Upper lobe of left lung (tissue), 6 donors: Measurements from ENCODE around the gene ZNF865. TPM values are rescaled to one million over a fixed set of nuclear protein-coding genes. Genes with fewer than 3 reads are reported as not detected.
A peak's percentile ranks its signal among the peaks of the same experiment; 100 is the strongest.

Experiments
- ATAC-seq, 2 donors: fragments of 200-7000 bp; cut with Tn5 transposase; one replicate each; pipeline ENCODE4 v1.9.1; 2022; ENCODE audit warnings: mild to moderate bottlenecking in 2 of 2, moderate library complexity in 2 of 2; ENCODE audit not compliant: low FRiP score in 2 of 2
- DNase-seq, 2 donors: peaks; one replicate each; pipeline ENCODE4 v3.0.0-alpha.2; 2019 to 2020
- H3K27ac ChIP-seq, 4 donors: fragments of 200-600 bp; sonication (generic); one replicate each; pipeline ENCODE4 v1.5.1; 2016 to 2019
- H3K27me3 ChIP-seq, 4 donors: fragments of 200-600 bp; sonication (generic); one replicate each; pipeline ENCODE4 v1.5.1; 2017 to 2019
- H3K36me3 ChIP-seq, 4 donors: fragments of 200-600 bp; sonication (generic); one replicate each; pipeline ENCODE4 v1.5.1; 2016 to 2019
- H3K4me1 ChIP-seq, 4 donors: fragments of 200-600 bp; sonication (generic); one replicate each; pipeline ENCODE4 v1.5.1; 2018 to 2019
- H3K4me3 ChIP-seq, 4 donors: fragments of 200-600 bp; sonication (generic); one replicate each; pipeline ENCODE4 v1.5.1; 2017 to 2019; ENCODE audit warnings: mild to moderate bottlenecking in 2 of 4, moderate library complexity in 1 of 4
- H3K9me3 ChIP-seq, 4 donors: fragments of 200-600 bp; sonication (generic); one replicate each; pipeline ENCODE4 v1.5.1; 2018 to 2019
- EP300 ChIP-seq, 4 donors: sonication (generic); formaldehyde crosslinking; IDR thresholded peaks; one replicate each; pipeline ENCODE4 v1.5.1; 2017; ENCODE audit warnings: antibody characterized with exemption in 4 of 4, control low read depth in 2 of 4
- POLR2A ChIP-seq, 4 donors: fragments of 450-650 bp; IDR thresholded peaks; one replicate each; pipeline ENCODE4 v1.5.1; 2016 to 2017; ENCODE audit warnings: antibody characterized with exemption in 4 of 4, mild to moderate bottlenecking in 2 of 4
- POLR2AphosphoS5 ChIP-seq, 2 donors: sonication (generic); formaldehyde crosslinking; IDR thresholded peaks; one replicate each; pipeline ENCODE4 v1.5.1; 2017; ENCODE audit warnings: antibody characterized with exemption in 2 of 2
- WGBS, 2 donors: methylation state at CpG; one replicate each; pipeline ENCODE4 v1.1.5; 2017 to 2018; 5-methylcytosine and 5-hydroxymethylcytosine counted together
- total RNA-seq, 6 donors: library from RNA; depleted of rRNA in 4 of 6; stranded (reverse); fragments of >200 nt in 4 of 6; gene quantifications; one replicate each; pipeline versions ENCODE4 v1.1.0 to v1.2.1, GENCODE V29; 2016 to 2021
- TF ChIP-seq, protein P1 (sequence below), 6 experiments: fragments of 450-650 bp in 4 of 6; fragments of 200-600 bp in 2 of 6; sonication (generic) in 2 of 6; IDR thresholded peaks; one replicate each; pipeline ENCODE4 v1.5.1; 2016 to 2019; ENCODE audit warnings: antibody characterized with exemption in 6 of 6
- donor health status: DM: no; HTN: no; CAD: no; lungs with moderate emphysema.
- donor health status: DM: no; HTN: yes; CAD: no; lungs with severe emphysema.

The ZNF865 gene
- total RNA-seq, 6 donors from 2014 or later = 7.7 to 39.8 (median 20.6) TPM

DNA sequence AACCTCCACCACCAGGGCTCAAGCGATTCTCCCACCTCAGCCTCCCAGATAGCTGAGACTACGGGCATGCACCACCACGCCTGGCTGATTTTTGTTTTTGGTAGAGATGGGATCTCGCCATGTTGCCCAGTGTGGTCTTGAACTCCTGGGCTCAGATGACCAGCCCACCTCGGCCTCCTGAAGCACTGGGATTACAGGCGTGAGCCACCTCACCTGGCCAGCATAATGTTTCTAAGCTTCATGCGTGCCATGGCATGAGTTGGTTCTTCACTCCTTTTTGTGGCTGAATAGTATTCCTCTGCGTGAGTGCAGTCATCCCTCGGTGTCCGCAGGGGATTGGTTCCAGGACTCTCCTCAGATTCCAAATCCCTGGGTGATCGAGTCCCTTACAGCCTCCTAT is 20.6 kb upstream of the ZNF865 start:
- Histone ChIP-seq H3K9me3 (no peaks in the 10 kb centered on the region), H3K4me1 (peaks cover 39 to 54% (median 41%) of the 10 kb centered on the region in 4 donors), H3K27ac (peak overlapping the region in 3 of 4 donors; percentile 61 to 73 (median 62)), H3K4me3 (no peak overlapping the region), H3K36me3 (no peaks in the 10 kb centered on the region), H3K27me3 (peaks cover 0 to 6% (median 0%) of the 10 kb centered on the region in 4 donors)
- WGBS, 2 donors = 80 to 97% methylated on average over 10 to 11 of the region's 11 CpGs
- TF ChIP-seq EP300 (IDR thresholded peaks at IDR 0.05) = no peak
- TF ChIP-seq POLR2A (IDR thresholded peaks at IDR 0.05) = no peak
- no peak for TF ChIP-seq POLR2AphosphoS5 (IDR thresholded peaks at IDR 0.05)
- TF ChIP-seq, protein P1, sequence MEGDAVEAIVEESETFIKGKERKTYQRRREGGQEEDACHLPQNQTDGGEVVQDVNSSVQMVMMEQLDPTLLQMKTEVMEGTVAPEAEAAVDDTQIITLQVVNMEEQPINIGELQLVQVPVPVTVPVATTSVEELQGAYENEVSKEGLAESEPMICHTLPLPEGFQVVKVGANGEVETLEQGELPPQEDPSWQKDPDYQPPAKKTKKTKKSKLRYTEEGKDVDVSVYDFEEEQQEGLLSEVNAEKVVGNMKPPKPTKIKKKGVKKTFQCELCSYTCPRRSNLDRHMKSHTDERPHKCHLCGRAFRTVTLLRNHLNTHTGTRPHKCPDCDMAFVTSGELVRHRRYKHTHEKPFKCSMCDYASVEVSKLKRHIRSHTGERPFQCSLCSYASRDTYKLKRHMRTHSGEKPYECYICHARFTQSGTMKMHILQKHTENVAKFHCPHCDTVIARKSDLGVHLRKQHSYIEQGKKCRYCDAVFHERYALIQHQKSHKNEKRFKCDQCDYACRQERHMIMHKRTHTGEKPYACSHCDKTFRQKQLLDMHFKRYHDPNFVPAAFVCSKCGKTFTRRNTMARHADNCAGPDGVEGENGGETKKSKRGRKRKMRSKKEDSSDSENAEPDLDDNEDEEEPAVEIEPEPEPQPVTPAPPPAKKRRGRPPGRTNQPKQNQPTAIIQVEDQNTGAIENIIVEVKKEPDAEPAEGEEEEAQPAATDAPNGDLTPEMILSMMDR (IDR thresholded peaks at IDR 0.05) = no peak
- DNase-seq = no peak
- no peak for ATAC-seq

DNA sequence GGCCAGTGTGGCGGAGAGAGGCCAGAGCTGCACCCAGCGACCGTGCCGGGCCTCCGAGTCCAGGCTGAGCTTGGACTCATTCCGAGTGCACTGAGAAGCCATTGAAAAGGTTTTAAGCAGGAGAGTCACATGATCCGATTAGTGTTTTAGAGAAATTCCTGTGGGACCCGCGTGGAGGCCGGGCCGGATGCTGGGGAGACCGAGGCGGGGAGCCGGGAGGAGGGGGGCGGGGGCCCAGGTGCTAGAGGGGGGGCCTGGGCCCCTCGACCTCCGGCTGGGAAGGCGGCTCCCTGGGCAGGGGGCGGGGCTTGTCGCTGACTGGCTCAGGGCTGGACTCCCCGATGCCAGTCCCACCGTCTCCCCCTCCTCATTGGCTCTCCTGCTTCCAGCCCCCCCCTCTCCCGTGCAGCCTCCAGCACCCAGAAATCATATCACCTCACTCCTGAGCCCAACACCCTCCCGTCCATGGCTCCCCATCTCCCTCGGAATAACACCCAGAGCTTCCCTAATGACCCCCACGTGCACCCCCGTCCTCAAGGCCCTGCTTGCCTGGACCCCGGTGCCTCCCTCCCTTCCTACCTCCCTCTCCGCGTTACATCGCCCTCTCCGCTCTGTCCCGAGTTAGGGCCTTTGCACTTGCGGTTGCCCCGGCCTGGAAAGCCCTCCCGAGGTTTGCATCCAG is 19.6 kb upstream of the ZNF865 start:
- Histone ChIP-seq H3K36me3 (no peaks in the 10 kb centered on the region), H3K27me3 (peaks cover 0 to 6% (median 0%) of the 10 kb centered on the region in 4 donors), H3K4me3 (peak overlapping the region in 3 of 4 donors; percentile 25 to 43 (median 34)), H3K27ac (peak overlapping the region; percentile 32 to 73 (median 62)), H3K4me1 (peaks cover 38 to 47% (median 40%) of the 10 kb centered on the region in 4 donors), H3K9me3 (no peaks in the 10 kb centered on the region)
- ATAC-seq (peak; percentile 50 to 82), DNase-seq (peak; percentile 89 to 91)
- WGBS, 2 donors = 4% methylated on average over 23 to 35 of the region's 36 CpGs
- TF ChIP-seq EP300 (IDR thresholded peaks at IDR 0.05) = no peak
- TF ChIP-seq, protein P1 (IDR thresholded peaks at IDR 0.05) = no peak
- TF ChIP-seq POLR2A (IDR thresholded peaks at IDR 0.05) = no peak
- no peak for TF ChIP-seq POLR2AphosphoS5 (IDR thresholded peaks at IDR 0.05)

DNA sequence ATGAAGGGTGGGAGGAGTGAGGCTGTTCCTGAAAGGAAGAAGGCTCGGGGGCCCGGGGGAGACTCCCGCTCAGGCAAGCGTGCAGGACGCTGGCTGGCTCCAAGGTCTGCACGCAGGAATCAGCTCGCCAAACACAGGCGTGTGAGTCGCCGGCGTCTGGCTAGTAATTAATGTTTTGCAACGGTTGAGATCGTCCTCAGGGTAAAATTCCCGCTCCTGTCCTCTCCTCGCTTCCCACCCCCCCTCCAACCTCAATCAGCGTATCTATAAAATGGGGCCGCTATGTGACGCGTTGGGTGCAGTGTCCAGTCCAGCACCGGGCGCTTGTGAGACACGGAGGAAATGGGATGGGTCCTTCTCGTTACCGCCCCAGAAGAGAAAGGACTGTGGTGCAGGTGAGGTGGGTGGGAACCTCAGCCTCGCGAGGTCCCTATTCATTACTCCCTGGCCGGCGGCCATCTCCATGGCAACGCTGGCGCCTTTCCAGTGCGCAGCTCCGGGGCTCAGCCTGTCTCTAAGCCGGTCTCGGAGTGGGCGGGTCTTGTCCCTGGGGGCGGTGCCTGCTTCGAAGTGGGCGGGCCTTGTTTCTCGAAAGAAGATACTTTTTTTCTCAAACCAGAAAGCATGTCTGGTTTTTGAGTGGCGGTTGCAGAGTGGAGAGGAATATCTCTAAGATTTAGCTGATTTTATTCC is 18.3 kb upstream of the ZNF865 start:
- peak overlapping the region; percentile 31 to 62 (median 40) for H3K27ac ChIP-seq
- 1 to 3% methylated on average over 18 to 40 of the region's 40 CpGs for WGBS, 2 donors

DNA sequence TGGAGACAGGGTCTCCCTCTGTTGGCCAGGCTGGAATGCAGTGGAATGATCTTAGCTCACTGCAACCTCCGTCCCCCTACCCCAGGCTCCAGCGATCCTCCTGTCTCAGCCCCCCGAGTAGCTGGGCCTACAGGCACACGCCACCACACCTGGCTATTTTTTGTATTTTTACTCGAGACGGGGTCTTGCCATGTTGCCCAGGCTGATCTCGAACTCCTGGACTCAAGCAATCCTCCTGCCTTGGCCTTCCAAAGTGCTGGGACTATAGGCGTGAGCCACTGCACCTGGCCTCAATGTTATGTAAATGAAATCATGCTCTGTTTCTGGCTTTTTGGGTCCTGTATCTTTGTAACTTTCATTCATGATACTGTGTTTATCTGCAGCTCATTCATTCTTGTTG is 16.7 kb upstream of the ZNF865 start:
- DNase-seq (no peak), ATAC-seq (no peak)
- TF ChIP-seq POLR2AphosphoS5 (IDR thresholded peaks at IDR 0.05) (no peak), POLR2A (IDR thresholded peaks at IDR 0.05) (no peak), EP300 (IDR thresholded peaks at IDR 0.05) (no peak)
- TF ChIP-seq, protein P1 (IDR thresholded peaks at IDR 0.05) = no peak
- H3K27me3 ChIP-seq = peaks cover 0 to 6% (median 0%) of the 10 kb centered on the region in 4 donors
- no peak overlapping the region for H3K4me3 ChIP-seq
- peaks cover 3 to 16% (median 11%) of the 10 kb centered on the region in 4 donors for H3K36me3 ChIP-seq
- 85 to 91% methylated on average over 8 of the region's 8 CpGs for WGBS, 2 donors
- H3K9me3 ChIP-seq = no peaks in the 10 kb centered on the region
- peaks cover 25 to 28% (median 27%) of the 10 kb centered on the region in 4 donors for H3K4me1 ChIP-seq
- no peak overlapping the region for H3K27ac ChIP-seq

More for the DNA sequence above, 18.3 kb upstream of the ZNF865 start:
- Histone ChIP-seq H3K4me1 (peaks cover 25 to 34% (median 31%) of the 10 kb centered on the region in 4 donors), H3K9me3 (no peaks in the 10 kb centered on the region), H3K27me3 (peaks cover 0 to 6% (median 0%) of the 10 kb centered on the region in 4 donors), H3K36me3 (peaks cover under 1 to 3% (median 2%) of the 10 kb centered on the region in 4 donors), H3K4me3 (peak overlapping the region in 3 of 4 donors; percentile 33 to 44 (median 41))
- ATAC-seq (peak; percentile 94), DNase-seq (peak; percentile 96 to 99)
- TF ChIP-seq EP300 (IDR thresholded peaks at IDR 0.05) = no peak
- peak in 1 of 4 donors; percentile 22 for TF ChIP-seq POLR2A (IDR thresholded peaks at IDR 0.05)
- TF ChIP-seq POLR2AphosphoS5 (IDR thresholded peaks at IDR 0.05) = peak in 1 of 2 donors; percentile 35

DNA sequence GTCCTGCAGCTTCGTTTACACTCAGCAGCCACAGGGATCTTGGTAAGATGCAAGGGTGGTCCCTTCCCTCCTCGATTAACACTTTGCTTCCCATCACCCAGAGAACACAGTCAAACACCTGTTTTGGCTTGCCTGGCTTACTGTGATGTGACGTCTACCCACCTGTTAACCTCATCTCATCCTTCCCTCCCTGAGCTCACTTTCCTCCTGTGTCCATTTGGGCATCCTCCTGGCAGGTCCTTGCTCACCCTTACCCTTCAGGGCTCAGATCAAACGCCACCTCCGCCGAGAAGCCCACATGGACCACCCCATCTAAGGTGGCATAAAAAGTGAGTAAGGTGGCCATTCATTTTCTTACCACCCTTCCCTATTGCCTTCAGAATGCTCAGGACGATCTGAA is 15.3 kb upstream of the ZNF865 start:
- peaks cover 3 to 23% (median 15%) of the 10 kb centered on the region in 4 donors for H3K36me3 ChIP-seq
- ATAC-seq = no peak
- peaks cover 25 to 27% (median 26%) of the 10 kb centered on the region in 4 donors for H3K4me1 ChIP-seq
- no peak for DNase-seq
- WGBS, 2 donors = 63 to 70% methylated on average over 7 of the region's 7 CpGs
- peaks cover 0 to 6% (median 0%) of the 10 kb centered on the region in 4 donors for H3K27me3 ChIP-seq
- no peak overlapping the region for H3K4me3 ChIP-seq
- no peak overlapping the region for H3K27ac ChIP-seq
- H3K9me3 ChIP-seq = no peaks in the 10 kb centered on the region
- TF ChIP-seq, protein P1 (IDR thresholded peaks at IDR 0.05) = no peak
